Measurements from ENCODE around the gene TMEM132E. TPM values are rescaled to one million over a fixed set of nuclear protein-coding genes. Genes with fewer than 3 reads are reported as not detected.
A peak's percentile ranks its signal among the peaks of the same experiment; 100 is the strongest.

The TMEM132E gene
- total and polyA plus RNA-seq, 2 of the 8 experiments (the other 6 are each of a cell fraction or from before 2014, with no cell fraction given), result 0.45 to 0.60 TPM

DNA sequence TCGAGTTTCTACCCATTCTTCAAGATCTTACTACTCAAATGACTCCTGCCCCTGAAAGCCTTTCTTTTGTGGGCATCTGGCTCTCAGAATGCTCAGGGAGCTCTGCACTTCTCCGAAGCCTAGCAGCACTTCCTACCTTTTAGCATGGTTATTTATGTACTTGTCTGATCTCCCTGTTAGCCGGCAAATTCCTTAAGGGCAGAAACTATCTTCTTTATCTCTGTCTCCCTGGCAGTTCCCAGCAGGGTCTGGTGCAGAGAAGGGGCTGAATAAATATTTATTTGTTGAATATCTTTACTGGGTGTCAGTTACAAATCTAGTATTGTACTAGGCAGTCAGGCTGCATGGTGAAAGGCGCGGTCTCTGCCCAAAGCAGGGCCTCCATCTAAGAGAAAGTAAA, 30.7 kb downstream of the TMEM132E start:
- POLR2A ChIA-PET (ENCODE audit: partially characterized antibody), result interaction anchor here (1.0 kb wide), 1 partner anchor 11 kb away, joined by 3 read pairs; no protein-coding TSS in a partner anchor
- no peaks in the 10 kb centered on the region for H3K79me2 ChIP-seq (ENCODE audit: control insufficient read depth in 1 of 2, insufficient read depth in 2 of 2, low read length in 2 of 2)
- TF ChIP-seq SP2 (IDR thresholded peaks at IDR 0.05; ENCODE audit: low read length) (no peak), SUZ12 (IDR thresholded peaks at IDR 0.05; ENCODE audit: low read length) (no peak), SP1 (IDR thresholded peaks at IDR 0.05; ENCODE audit: low read depth, low read length) (no peak), RBBP5 (IDR thresholded peaks at IDR 0.05; ENCODE audit: borderline replicate concordance, low read depth, low read length) (no peak), SAP30 (IDR thresholded peaks at IDR 0.05; ENCODE audit: insufficient read depth, insufficient replicate concordance, low read length) (no peak), POLR2AphosphoS5 (IDR thresholded peaks at IDR 0.05; ENCODE audit: low read depth, low read length) (no peak), RFX5 (IDR thresholded peaks at IDR 0.05; ENCODE audit: borderline replicate concordance, low read depth, low read length) (no peak), KDM1A (IDR thresholded peaks at IDR 0.05; ENCODE audit: borderline replicate concordance, low read length) (no peak), CEBPB (IDR thresholded peaks at IDR 0.05; ENCODE audit: low read depth, low read length) (no peak), TEAD4 (IDR thresholded peaks at IDR 0.05; ENCODE audit: low read depth, low read length) (no peak), YY1 (IDR thresholded peaks at IDR 0.05; ENCODE audit: low read depth, low read length) (no peak), PHF8 (conservative IDR thresholded peaks at IDR 0.05; ENCODE audit: low read depth, low read length) (no peak), POLR2A (IDR thresholded peaks at IDR 0.05; ENCODE audit: control extremely low read depth in 1 of 2, low read depth in 2 of 2, low read length in 2 of 2) (no peak), EGR1 (IDR thresholded peaks at IDR 0.05; ENCODE audit: borderline replicate concordance, low read depth, low read length) (no peak), CHD2 (IDR thresholded peaks at IDR 0.05; ENCODE audit: low read length) (no peak), BRCA1 (IDR thresholded peaks at IDR 0.05; ENCODE audit: low read depth, low read length) (no peak)

More for the DNA sequence above, 30.7 kb downstream of the TMEM132E start:
- Histone ChIP-seq H3K23ac (ENCODE audit: insufficient read length) (no peak overlapping the region), H3K4ac (replicated peaks; ENCODE audit: insufficient read length, low read depth, low read length) (no peak overlapping the region), H4K20me1 (replicated peaks in 1 of 2; ENCODE audit: control insufficient read depth in 1 of 2, insufficient read depth in 2 of 2, low read length in 2 of 2) (no peaks in the 10 kb centered on the region), H3K4me2 (ENCODE audit: insufficient read depth in 1 of 2, low read depth in 2 of 2, low read length in 2 of 2) (no peak overlapping the region), H3K27ac (ENCODE audit: low read depth, low read length) (no peak overlapping the region), H2BK20ac (ENCODE audit: low read length) (peak overlapping the region; percentile 16; the same call in 1 of the 2 replicates), H3K79me1 (ENCODE audit: low read depth, low read length) (no peaks in the 10 kb centered on the region), H3K56ac (replicated peaks; ENCODE audit: insufficient read length, low read depth, low read length) (no peak overlapping the region), H3K36me3 (ENCODE audit: control insufficient read depth in 2 of 4, insufficient read depth in 4 of 4, low read length in 3 of 4) (no peaks in the 10 kb centered on the region), H2AK5ac (ENCODE audit: low read depth, low read length) (no peak overlapping the region), H3K18ac (ENCODE audit: extremely low read depth, low read length) (no peak overlapping the region), H3K23me2 (ENCODE audit: low read depth, low read length) (no peaks in the 10 kb centered on the region; the same call in 1 of the 2 replicates), H3K4me3 (ENCODE audit: extremely low read depth in 1 of 4, insufficient read depth in 2 of 4, low read depth in 3 of 4, low read length in 4 of 4) (no peak overlapping the region), H2BK120ac (replicated peaks; ENCODE audit: low read depth, low read length) (no peak overlapping the region), H2BK5ac (ENCODE audit: low read depth, low read length) (no peak overlapping the region), H3K9ac (replicated peaks in 1 of 4; ENCODE audit: extremely low read depth in 1 of 4, low read depth in 3 of 4, low read length in 3 of 4) (no peak overlapping the region), H3K9me3 (ENCODE audit: insufficient read depth in 2 of 2, low read depth in 1 of 2, low read length in 1 of 2) (no peaks in the 10 kb centered on the region), H4K5ac (ENCODE audit: insufficient read length, low read depth, low read length) (no peak overlapping the region), H3K4me1 (replicated peaks in 1 of 4; ENCODE audit: control insufficient read depth in 3 of 4, insufficient read depth in 4 of 4, low read length in 3 of 4) (peaks cover 22 to 48% (median 36%) of the 10 kb centered on the region in 4 experiments), H4K91ac (replicated peaks; ENCODE audit: insufficient read length, low read length) (no peak overlapping the region), H2AFZ (ENCODE audit: low read length) (no peak overlapping the region), H4K8ac (ENCODE audit: extremely low read depth, insufficient read depth, low read length) (no peak overlapping the region), H2BK12ac (ENCODE audit: low read depth, low read length) (no peak overlapping the region; the same call in 1 of the 2 replicates), H3K27me3 (replicated peaks in 1 of 4; ENCODE audit: control insufficient read depth in 3 of 4, extremely low read depth in 1 of 4, insufficient read depth in 3 of 4, low read length in 3 of 4) (peaks cover 0 to 1% (median 0%) of the 10 kb centered on the region in 4 experiments; a peak in 4 of 7 replicates), H2BK15ac (ENCODE audit: low read length) (no peak overlapping the region), H3K14ac (ENCODE audit: insufficient read length) (no peak overlapping the region)
- no peak for FAIRE-seq
- CTCF ChIA-PET (ENCODE audit: partially characterized antibody), result interaction anchor here (1.1 to 2.5 kb wide), 4 partner anchors 11 to 67 kb away, joined by 3 to 10 read pairs (median 4); no protein-coding TSS in a partner anchor
- 81% methylated on average over 5 of the region's 5 CpGs; no CpG with 5 or more reads in 1 of the 2 experiments for WGBS, 2 experiments (ENCODE audit: extremely low coverage in 1 of 2, insufficient coverage in 1 of 2, insufficient read length in 1 of 2, insufficient replicate concordance in 2 of 2, low coverage in 1 of 2, low lambda C conversion rate in 2 of 2, missing lambda C conversion rate in 1 of 2)
- DNase-seq (ENCODE audit: low read depth in 1 of 2, low spot score in 2 of 2), result no peak

Data from H1 (cell line).